ENCODE results near the gene KDM4F.
"Not testable (repeated sequence)": the region's sequence is repeated elsewhere in the genome, so short reads cannot be mapped to it uniquely, and the experiment has no call there.

KDM4F gene

GRCh38 chr11:95049122-95049521, at the start of gene KDM4F:
Gene KDM4F (plus strand): TSS chr11:95049422.
- DNase-seq (ENCODE audit: low read depth) = not testable (repeated sequence)

- DNase-seq (ENCODE audit: low read depth) = no peak
These were observed 45.5 kb upstream of the KDM4F start for GRCh38 chr11:95003716-95004115.

- DNase-seq (ENCODE audit: low read depth) = no peak
These were observed 43.6 kb upstream of the KDM4F start for GRCh38 chr11:95005642-95006041.

GRCh38 chr11:95011376-95011775, 37.8 kb upstream of the KDM4F start:
- no peak for DNase-seq (ENCODE audit: low read depth)

- DNase-seq (ENCODE audit: low read depth) = no peak
These were observed 34.9 kb upstream of the KDM4F start for GRCh38 chr11:95014184-95014821.

GRCh38 chr11:95016139-95016538, 33.1 kb upstream of the KDM4F start:
- no peak for DNase-seq (ENCODE audit: low read depth)

- not testable (repeated sequence) for DNase-seq (ENCODE audit: low read depth)
These were observed 27.8 kb upstream of the KDM4F start for GRCh38 chr11:95021468-95021867.

GRCh38 chr11:95024958-95025357, 24.3 kb upstream of the KDM4F start, which contains the start of gene KDM4E:
Gene KDM4E (plus strand): TSS chr11:95025258. CDS start chr11:95025558, 300 bp downstream.
- no peak for DNase-seq (ENCODE audit: low read depth)

- not testable (repeated sequence) for DNase-seq (ENCODE audit: low read depth)
These were observed 23.6 kb upstream of the KDM4F start for GRCh38 chr11:95025594-95025993.

- no peak for DNase-seq (ENCODE audit: low read depth)
These were observed 20.9 kb upstream of the KDM4F start for GRCh38 chr11:95028357-95028756.

- no peak for DNase-seq (ENCODE audit: low read depth)
These were observed 16.2 kb upstream of the KDM4F start for GRCh38 chr11:95033051-95033450.

GRCh38 chr11:95035316-95035715, 13.9 kb upstream of the KDM4F start:
- no peak for DNase-seq (ENCODE audit: low read depth)

GRCh38 chr11:95037356-95038035, 11.7 kb upstream of the KDM4F start:
- not testable (repeated sequence) for DNase-seq (ENCODE audit: low read depth)

GRCh38 chr11:95042239-95042638, 7.0 kb upstream of the KDM4F start:
- no peak for DNase-seq (ENCODE audit: low read depth)

GRCh38 chr11:95042906-95043305, 6.3 kb upstream of the KDM4F start:
- no peak for DNase-seq (ENCODE audit: low read depth)

GRCh38 chr11:95044010-95044409, 5.2 kb upstream of the KDM4F start:
- no peak for DNase-seq (ENCODE audit: low read depth)

GRCh38 chr11:95045812-95046211, 3.4 kb upstream of the KDM4F start:
- DNase-seq (ENCODE audit: low read depth) = no peak

GRCh38 chr11:95050595-95051202, 1.5 kb downstream of the KDM4F start:
- no peak for DNase-seq (ENCODE audit: low read depth)

- DNase-seq (ENCODE audit: low read depth) = no peak
These were observed 5.1 kb downstream of the KDM4F start for GRCh38 chr11:95054356-95054755.

- no peak for DNase-seq (ENCODE audit: low read depth)
These were observed 6.2 kb downstream of the KDM4F start for GRCh38 chr11:95055283-95055897.

- DNase-seq (ENCODE audit: low read depth) = no peak
These were observed 8.7 kb downstream of the KDM4F start for GRCh38 chr11:95057959-95058358.

GRCh38 chr11:95058621-95059020, 9.4 kb downstream of the KDM4F start:
- DNase-seq (ENCODE audit: low read depth) = no peak

GRCh38 chr11:95059046-95059445, 9.8 kb downstream of the KDM4F start:
- no peak for DNase-seq (ENCODE audit: low read depth)
